ENCODE data around the gene MAG.
"Not testable (repeated sequence)": the region's sequence is repeated elsewhere in the genome, so short reads cannot be mapped to it uniquely, and the experiment has no call there.

Gene MAG

DNA sequence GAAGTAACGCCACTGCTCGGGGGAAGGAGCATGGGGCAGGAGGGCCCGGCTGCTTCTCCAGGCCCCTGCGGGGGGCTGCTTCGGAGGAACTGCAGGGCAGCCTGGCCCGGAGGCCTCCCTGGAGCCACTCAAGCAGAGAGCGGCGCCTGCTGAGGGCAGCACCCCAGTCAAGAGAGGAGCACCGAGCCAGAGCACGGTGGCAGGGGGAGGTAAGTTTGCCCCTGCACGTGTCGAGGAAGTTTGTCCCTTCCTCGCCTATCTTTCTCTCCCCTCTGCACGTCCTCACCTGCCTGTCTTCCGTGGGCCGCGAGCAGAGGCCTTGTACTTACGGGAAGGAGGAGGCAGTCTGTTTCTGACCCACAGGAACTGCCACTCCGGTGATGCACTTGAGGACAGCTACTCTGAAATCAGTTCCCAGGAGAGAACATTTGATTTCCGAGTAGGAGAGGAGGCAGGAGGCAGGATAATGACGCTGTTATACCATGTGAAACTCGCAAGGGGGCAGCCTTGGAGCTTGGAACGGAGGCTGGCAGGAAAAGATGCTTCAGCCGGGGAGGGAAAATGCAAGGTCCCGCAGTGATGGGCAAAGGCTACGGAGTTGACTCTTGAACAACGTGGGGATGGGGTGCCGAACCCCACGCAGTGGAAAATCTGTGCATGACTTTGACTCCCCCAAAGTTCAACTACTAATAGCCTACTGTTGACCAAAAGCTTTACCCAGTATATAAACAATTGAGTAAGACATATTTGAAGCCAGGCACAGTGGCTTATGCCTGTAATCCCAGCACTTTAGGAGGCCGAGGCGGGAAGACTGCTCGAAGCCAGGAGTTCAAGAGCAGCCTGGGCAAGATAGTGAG lies 60.7 kb downstream of the MAG start:
- no peaks in the 10 kb centered on the region for H3K36me3 ChIP-seq (ENCODE audit: control insufficient read depth, insufficient read depth, low read length, severe bottlenecking)
- peak overlapping the region; percentile 50 for H3K9ac ChIP-seq (ENCODE audit: low read length)
- DNase-seq (ENCODE audit: low read depth) = peak; percentile 86
- no peaks in the 10 kb centered on the region for H3K9me3 ChIP-seq (ENCODE audit: control insufficient read depth, low read length)
- peaks cover 39% of the 10 kb centered on the region for H3K4me1 ChIP-seq (ENCODE audit: control insufficient read depth, insufficient read depth, low read length)
- H3K4me3 ChIP-seq (ENCODE audit: low read length) = no peak overlapping the region
- H3K27me3 ChIP-seq (replicated peaks; ENCODE audit: control insufficient read depth, insufficient read depth, low read length) = peaks cover 23% of the 10 kb centered on the region

DNA sequence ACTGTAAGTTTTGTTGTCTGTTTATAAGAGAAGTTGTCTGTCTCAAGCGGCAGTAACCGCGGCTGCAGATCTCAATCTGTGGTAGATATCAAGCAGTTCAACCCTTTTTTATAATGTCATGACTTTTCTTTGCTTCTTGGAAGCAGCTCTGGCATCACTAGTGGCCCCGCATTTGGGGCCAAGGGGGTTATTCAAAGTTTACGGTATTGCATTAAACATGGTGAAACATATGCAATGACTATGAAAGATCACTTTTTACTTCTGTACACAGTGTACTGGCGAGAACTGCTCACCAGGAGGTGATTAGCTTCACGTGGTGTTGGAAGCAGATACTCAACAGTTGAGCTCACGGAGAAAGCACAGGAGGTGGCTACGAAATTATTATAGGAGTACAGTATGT lies 61.7 kb downstream of the MAG start:
- no peaks in the 10 kb centered on the region for H3K36me3 ChIP-seq (ENCODE audit: control insufficient read depth, insufficient read depth, low read length, severe bottlenecking)
- peak overlapping the region; percentile 50 for H3K9ac ChIP-seq (ENCODE audit: low read length)
- no peak overlapping the region for H3K4me3 ChIP-seq (ENCODE audit: low read length)
- no peak for DNase-seq (ENCODE audit: low read depth)
- H3K4me1 ChIP-seq (ENCODE audit: control insufficient read depth, insufficient read depth, low read length) = peaks cover 42% of the 10 kb centered on the region
- peaks cover 15% of the 10 kb centered on the region for H3K27me3 ChIP-seq (replicated peaks; ENCODE audit: control insufficient read depth, insufficient read depth, low read length)
- no peaks in the 10 kb centered on the region for H3K9me3 ChIP-seq (ENCODE audit: control insufficient read depth, low read length)

DNA sequence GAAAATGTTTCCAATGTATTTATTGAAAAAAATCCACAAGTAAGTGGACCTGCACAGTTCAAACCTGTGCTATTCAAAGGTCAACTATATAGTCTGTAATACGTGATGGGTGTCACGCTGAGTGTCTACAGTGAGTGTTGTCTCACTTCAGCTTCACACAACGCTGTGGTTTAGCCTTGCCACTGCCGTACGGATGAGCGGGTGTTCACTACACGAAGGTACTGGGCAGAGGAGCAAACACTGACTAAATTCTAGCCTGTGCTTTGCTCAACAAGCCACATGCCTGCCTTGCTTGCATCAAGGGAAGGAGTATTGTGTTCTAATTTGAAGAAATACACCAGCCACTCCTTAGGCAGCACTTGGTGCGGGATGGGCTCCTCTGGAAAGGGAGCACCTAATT lies 62.9 kb downstream of the MAG start:
- no peak for DNase-seq (ENCODE audit: low read depth)
- peaks cover 2% of the 10 kb centered on the region for H3K27me3 ChIP-seq (replicated peaks; ENCODE audit: control insufficient read depth, insufficient read depth, low read length)
- H3K4me3 ChIP-seq (ENCODE audit: low read length) = no peak overlapping the region
- peaks cover 42% of the 10 kb centered on the region for H3K4me1 ChIP-seq (ENCODE audit: control insufficient read depth, insufficient read depth, low read length)
- H3K9ac ChIP-seq (ENCODE audit: low read length) = no peak overlapping the region
- no peaks in the 10 kb centered on the region for H3K36me3 ChIP-seq (ENCODE audit: control insufficient read depth, insufficient read depth, low read length, severe bottlenecking)
- H3K9me3 ChIP-seq (ENCODE audit: control insufficient read depth, low read length) = no peaks in the 10 kb centered on the region

DNA sequence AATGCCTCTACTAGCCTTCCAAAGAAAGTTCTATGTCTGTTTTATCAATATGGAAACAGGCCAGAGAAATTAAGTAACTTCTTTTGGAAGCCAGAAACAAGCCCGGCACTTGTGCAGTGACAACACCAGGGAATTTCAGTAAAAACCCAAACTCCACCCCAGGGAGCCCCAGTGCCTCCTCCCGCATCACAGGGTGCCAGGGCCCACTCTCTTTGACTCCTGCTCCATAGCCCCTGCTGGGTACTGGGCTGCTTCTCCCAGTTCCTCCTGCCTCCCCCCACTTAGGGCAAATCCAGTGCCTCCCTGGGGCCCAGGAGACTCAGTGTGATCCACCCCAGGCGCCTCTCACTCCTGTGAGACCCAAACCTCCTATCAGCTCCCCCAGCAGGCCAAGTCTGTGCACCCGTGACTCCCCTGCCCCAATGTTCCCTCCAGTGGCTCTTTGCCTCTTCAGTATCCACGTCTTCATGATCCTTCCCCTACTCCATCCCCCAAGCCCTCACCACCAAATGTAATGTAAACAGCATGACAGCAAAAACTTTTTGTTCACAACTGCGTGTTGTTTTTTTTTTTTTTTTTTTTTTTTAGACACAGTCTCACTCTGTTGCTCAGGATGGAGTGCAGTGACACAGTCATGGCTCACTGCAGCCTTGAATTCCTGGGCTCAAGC lies 64.0 kb downstream of the MAG start:
- no peaks in the 10 kb centered on the region for H3K9me3 ChIP-seq (ENCODE audit: control insufficient read depth, low read length)
- peaks cover 42% of the 10 kb centered on the region for H3K4me1 ChIP-seq (ENCODE audit: control insufficient read depth, insufficient read depth, low read length)
- DNase-seq (ENCODE audit: low read depth) = no peak
- peaks cover 3% of the 10 kb centered on the region for H3K27me3 ChIP-seq (replicated peaks; ENCODE audit: control insufficient read depth, insufficient read depth, low read length)
- no peaks in the 10 kb centered on the region for H3K36me3 ChIP-seq (ENCODE audit: control insufficient read depth, insufficient read depth, low read length, severe bottlenecking)
- H3K4me3 ChIP-seq (ENCODE audit: low read length) = no peak overlapping the region
- peak overlapping the region; percentile 44 for H3K9ac ChIP-seq (ENCODE audit: low read length)

DNA sequence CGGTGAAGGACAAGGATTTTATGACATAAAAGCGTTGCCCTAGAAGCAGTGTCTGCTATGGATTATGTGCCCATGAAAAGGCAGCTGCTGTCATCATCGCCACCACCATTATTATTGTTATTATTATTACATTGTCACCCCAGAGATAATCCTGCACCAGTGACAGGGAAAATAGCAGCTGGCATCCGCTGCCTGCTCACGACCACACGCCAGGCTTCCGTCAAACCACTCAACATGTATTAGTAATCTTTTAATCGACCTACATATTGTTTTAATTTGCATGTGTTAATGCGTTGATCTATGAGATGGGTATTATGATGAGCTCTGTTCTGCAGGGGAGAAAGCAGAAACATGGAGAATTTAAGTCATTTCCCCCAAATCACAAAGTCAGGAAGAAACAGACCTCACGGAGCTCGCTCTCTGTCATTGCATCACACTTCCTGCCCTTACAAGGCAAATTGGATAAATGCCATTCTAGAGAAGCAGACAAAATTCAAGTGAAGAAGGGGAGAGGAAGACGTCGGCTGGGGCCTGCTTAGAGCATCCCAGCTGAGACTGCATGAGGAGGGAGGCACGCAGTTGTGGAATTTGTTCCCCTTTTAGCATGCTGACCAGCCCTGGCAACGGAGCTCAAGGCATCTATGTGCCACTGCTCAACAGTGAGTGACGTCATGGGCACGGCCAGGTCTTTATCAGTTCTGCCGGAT lies 66.1 kb downstream of the MAG start, which contains the start of gene FFAR3:
TSS of gene FFAR3 (plus strand) at position 594 of the 707 bp plus-strand sequence. CDS start 431 bp downstream, outside the sequence.
- Histone ChIP-seq H3K4me1 (ENCODE audit: control insufficient read depth, insufficient read depth, low read length) (peaks cover 41% of the 10 kb centered on the region), H3K9ac (ENCODE audit: low read length) (no peak within 1 kb of the TSS), H3K4me3 (ENCODE audit: low read length) (no peak within 1 kb of the TSS), H3K9me3 (ENCODE audit: control insufficient read depth, low read length) (no peaks in the 10 kb centered on the region), H3K27me3 (replicated peaks; ENCODE audit: control insufficient read depth, insufficient read depth, low read length) (peaks cover 21% of the 10 kb centered on the region), H3K36me3 (ENCODE audit: control insufficient read depth, insufficient read depth, low read length, severe bottlenecking) (no peaks in the 10 kb centered on the region)
- DNase-seq (ENCODE audit: low read depth) = peak; percentile 12

DNA sequence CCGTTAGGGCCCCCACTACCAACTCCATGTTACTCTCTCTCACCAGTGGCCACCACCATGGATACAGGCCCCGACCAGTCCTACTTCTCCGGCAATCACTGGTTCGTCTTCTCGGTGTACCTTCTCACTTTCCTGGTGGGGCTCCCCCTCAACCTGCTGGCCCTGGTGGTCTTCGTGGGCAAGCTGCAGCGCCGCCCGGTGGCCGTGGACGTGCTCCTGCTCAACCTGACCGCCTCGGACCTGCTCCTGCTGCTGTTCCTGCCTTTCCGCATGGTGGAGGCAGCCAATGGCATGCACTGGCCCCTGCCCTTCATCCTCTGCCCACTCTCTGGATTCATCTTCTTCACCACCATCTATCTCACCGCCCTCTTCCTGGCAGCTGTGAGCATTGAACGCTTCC lies 66.9 kb downstream of the MAG start:
- Histone ChIP-seq H3K27me3 (replicated peaks; ENCODE audit: control insufficient read depth, insufficient read depth, low read length) (peaks cover 29% of the 10 kb centered on the region), H3K4me1 (ENCODE audit: control insufficient read depth, insufficient read depth, low read length) (peaks cover 35% of the 10 kb centered on the region)
- not testable (repeated sequence) for H3K9me3 ChIP-seq (ENCODE audit: control insufficient read depth, low read length); H3K36me3 ChIP-seq (ENCODE audit: control insufficient read depth, insufficient read depth, low read length, severe bottlenecking); H3K9ac ChIP-seq (ENCODE audit: low read length); DNase-seq (ENCODE audit: low read depth); H3K4me3 ChIP-seq (ENCODE audit: low read length)

DNA sequence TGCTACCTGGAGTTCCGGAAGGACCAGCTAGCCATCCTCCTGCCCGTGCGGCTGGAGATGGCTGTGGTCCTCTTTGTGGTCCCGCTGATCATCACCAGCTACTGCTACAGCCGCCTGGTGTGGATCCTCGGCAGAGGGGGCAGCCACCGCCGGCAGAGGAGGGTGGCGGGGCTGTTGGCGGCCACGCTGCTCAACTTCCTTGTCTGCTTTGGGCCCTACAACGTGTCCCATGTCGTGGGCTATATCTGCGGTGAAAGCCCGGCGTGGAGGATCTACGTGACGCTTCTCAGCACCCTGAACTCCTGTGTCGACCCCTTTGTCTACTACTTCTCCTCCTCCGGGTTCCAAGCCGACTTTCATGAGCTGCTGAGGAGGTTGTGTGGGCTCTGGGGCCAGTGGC lies 67.4 kb downstream of the MAG start:
- H3K36me3 ChIP-seq (ENCODE audit: control insufficient read depth, insufficient read depth, low read length, severe bottlenecking); DNase-seq (ENCODE audit: low read depth); H3K9ac ChIP-seq (ENCODE audit: low read length); H3K9me3 ChIP-seq (ENCODE audit: control insufficient read depth, low read length); H3K4me3 ChIP-seq (ENCODE audit: low read length): not testable (repeated sequence)
- Histone ChIP-seq H3K27me3 (replicated peaks; ENCODE audit: control insufficient read depth, insufficient read depth, low read length) (peaks cover 34% of the 10 kb centered on the region), H3K4me1 (ENCODE audit: control insufficient read depth, insufficient read depth, low read length) (peaks cover 29% of the 10 kb centered on the region)

DNA sequence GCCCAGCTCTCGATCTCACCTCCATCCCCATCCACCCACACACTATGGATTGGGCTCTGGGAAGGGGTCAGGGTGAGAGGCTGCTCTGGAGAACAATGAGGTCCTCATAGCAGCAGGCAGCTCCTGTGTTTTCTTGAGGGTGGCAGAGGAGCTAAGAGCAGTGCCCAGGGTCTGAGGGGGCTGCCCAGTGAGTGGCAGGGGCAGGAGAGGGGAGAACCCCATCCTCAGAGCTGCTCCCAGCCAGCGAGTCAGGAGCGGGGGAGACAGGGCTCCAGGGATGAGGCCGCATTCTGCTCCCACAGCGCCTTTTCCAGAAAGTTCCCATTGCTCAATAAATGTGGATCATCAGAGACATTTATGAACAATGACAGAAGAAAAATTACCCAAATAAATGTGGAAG lies 68.1 kb downstream of the MAG start:
- H3K4me3 ChIP-seq (ENCODE audit: low read length); H3K9ac ChIP-seq (ENCODE audit: low read length); H3K36me3 ChIP-seq (ENCODE audit: control insufficient read depth, insufficient read depth, low read length, severe bottlenecking); DNase-seq (ENCODE audit: low read depth); H3K9me3 ChIP-seq (ENCODE audit: control insufficient read depth, low read length): not testable (repeated sequence)
- H3K27me3 ChIP-seq (replicated peaks; ENCODE audit: control insufficient read depth, insufficient read depth, low read length) = peaks cover 34% of the 10 kb centered on the region
- peaks cover 22% of the 10 kb centered on the region for H3K4me1 ChIP-seq (ENCODE audit: control insufficient read depth, insufficient read depth, low read length)

DNA sequence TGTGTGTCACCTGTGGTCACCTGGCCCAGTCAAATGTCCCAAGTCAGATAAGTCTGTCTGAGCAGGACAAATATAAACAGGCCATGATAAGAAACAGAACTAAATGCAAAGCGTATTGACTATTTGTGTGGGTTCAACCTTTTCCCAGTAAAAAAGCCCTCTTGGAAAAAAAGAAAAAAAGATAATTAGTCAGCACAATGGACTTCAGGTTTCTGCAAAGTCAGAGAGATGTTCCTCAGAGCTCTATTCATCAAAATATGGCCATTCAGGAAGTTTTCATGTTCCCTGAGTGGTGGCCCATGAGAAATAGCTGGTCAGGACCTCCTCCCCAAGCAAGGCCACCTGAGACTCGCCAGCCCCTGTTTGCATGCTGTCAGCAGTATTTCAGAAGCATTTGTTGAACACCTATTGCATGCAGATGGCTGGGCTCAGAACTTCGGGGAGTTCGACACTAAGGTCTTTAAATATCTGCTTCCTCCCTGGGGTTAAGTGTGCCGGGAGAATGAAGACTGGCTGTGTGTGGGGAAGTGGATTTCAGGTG lies 69.0 kb downstream of the MAG start:
- Histone ChIP-seq H3K36me3 (ENCODE audit: control insufficient read depth, insufficient read depth, low read length, severe bottlenecking) (no peaks in the 10 kb centered on the region), H3K9me3 (ENCODE audit: control insufficient read depth, low read length) (no peaks in the 10 kb centered on the region), H3K4me3 (ENCODE audit: low read length) (no peak overlapping the region), H3K9ac (ENCODE audit: low read length) (no peak overlapping the region), H3K27me3 (replicated peaks; ENCODE audit: control insufficient read depth, insufficient read depth, low read length) (peaks cover 39% of the 10 kb centered on the region), H3K4me1 (ENCODE audit: control insufficient read depth, insufficient read depth, low read length) (peaks cover 13% of the 10 kb centered on the region)
- DNase-seq (ENCODE audit: low read depth) = no peak

DNA sequence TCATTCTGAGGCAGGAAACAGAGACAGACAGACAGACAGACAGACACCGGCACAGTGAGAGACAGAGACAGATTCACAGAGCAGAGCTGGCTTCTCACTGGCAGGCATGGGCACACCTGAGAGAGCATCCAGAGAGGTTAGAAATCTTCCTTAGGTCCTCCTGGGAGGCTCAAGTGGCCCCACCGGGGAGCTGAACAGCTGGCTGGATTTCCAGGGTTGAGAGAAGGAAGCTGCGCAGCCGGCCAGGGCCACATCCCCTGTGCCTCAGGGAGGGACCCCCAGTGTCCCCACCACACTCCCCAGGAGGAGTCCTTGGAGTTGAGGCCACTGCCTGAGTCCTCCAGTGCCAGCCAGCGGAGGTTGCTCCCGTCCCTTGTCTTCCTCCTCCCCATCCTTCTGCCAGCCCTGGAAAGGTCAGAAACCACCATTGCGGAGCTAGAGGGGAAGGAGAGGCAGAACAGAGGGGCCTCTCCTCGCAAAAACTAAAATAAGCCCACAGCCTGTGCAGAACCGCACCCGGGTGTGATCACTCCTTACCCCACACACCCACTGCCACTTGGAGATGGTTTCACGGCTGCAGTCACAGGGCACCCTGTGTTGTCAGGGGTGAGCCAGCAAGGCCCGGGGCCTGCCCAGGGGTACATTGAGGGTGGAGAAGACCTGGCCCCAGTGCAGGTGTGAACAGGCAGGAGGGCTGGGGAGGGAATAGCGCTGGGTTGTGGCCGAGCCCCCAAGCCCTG lies 70.5 kb downstream of the MAG start:
- H3K9ac ChIP-seq (ENCODE audit: low read length) = no peak overlapping the region
- no peak for DNase-seq (ENCODE audit: low read depth)

More for the DNA sequence above, 70.5 kb downstream of the MAG start:
- Histone ChIP-seq H3K4me3 (ENCODE audit: low read length) (no peak overlapping the region), H3K4me1 (ENCODE audit: control insufficient read depth, insufficient read depth, low read length) (peaks cover 5% of the 10 kb centered on the region), H3K9me3 (ENCODE audit: control insufficient read depth, low read length) (no peaks in the 10 kb centered on the region), H3K36me3 (ENCODE audit: control insufficient read depth, insufficient read depth, low read length, severe bottlenecking) (no peaks in the 10 kb centered on the region), H3K27me3 (replicated peaks; ENCODE audit: control insufficient read depth, insufficient read depth, low read length) (peaks cover 46% of the 10 kb centered on the region)
